ENCODE data around the gene LCN15.
A peak's percentile ranks its signal among the peaks of the same experiment; 100 is the strongest.

LCN15 gene

GRCh38 chr9:136794281-136794999 is 30.1 kb upstream of the LCN15 start:
- Histone ChIP-seq H3K27ac (no peak overlapping the region), H3K9me3 (ENCODE audit: severe bottlenecking) (no peaks in the 10 kb centered on the region), H3K4me3 (ENCODE audit: low read depth, low read length) (no peak overlapping the region), H3K36me3 (peaks cover 8% of the 10 kb centered on the region), H3K27me3 (ENCODE audit: insufficient read depth, low read depth, severe bottlenecking) (no peaks in the 10 kb centered on the region)
- TF ChIP-seq CTCF (IDR thresholded peaks at IDR 0.05; ENCODE audit: low read depth, low read length) = no peak
- no peak for DNase-seq

- H3K9me3 ChIP-seq (ENCODE audit: severe bottlenecking) = no peaks in the 10 kb centered on the region
- peaks cover 8% of the 10 kb centered on the region for H3K36me3 ChIP-seq
- H3K27ac ChIP-seq = peak overlapping the region; percentile 3; the same call in 1 of the 2 replicates
- no peak for TF ChIP-seq CTCF (IDR thresholded peaks at IDR 0.05; ENCODE audit: low read depth, low read length)
- DNase-seq = peak; percentile 53
- no peaks in the 10 kb centered on the region for H3K27me3 ChIP-seq (ENCODE audit: insufficient read depth, low read depth, severe bottlenecking)
- H3K4me3 ChIP-seq (ENCODE audit: low read depth, low read length) = no peak overlapping the region
Observed at GRCh38 chr9:136793086-136793946, 29.0 kb upstream of the LCN15 start.

GRCh38 chr9:136792321-136793085 is 28.2 kb upstream of the LCN15 start:
- Histone ChIP-seq H3K4me3 (ENCODE audit: low read depth, low read length) (no peak overlapping the region), H3K27ac (peak overlapping the region; percentile 3), H3K9me3 (ENCODE audit: severe bottlenecking) (no peaks in the 10 kb centered on the region), H3K36me3 (peaks cover 8% of the 10 kb centered on the region), H3K27me3 (ENCODE audit: insufficient read depth, low read depth, severe bottlenecking) (no peaks in the 10 kb centered on the region)
- TF ChIP-seq CTCF (IDR thresholded peaks at IDR 0.05; ENCODE audit: low read depth, low read length) = no peak
- no peak for DNase-seq

- peak overlapping the region; percentile 82 for H3K4me3 ChIP-seq (ENCODE audit: low read depth, low read length)
- peaks cover 8% of the 10 kb centered on the region for H3K36me3 ChIP-seq
- peak overlapping the region; percentile 85 for H3K27ac ChIP-seq
- peak; percentile 75 for DNase-seq
- no peaks in the 10 kb centered on the region for H3K9me3 ChIP-seq (ENCODE audit: severe bottlenecking)
- TF ChIP-seq CTCF (IDR thresholded peaks at IDR 0.05; ENCODE audit: low read depth, low read length) = peak; percentile 89
- H3K27me3 ChIP-seq (ENCODE audit: insufficient read depth, low read depth, severe bottlenecking) = no peaks in the 10 kb centered on the region
Observed at GRCh38 chr9:136791516-136792276, 27.4 kb upstream of the LCN15 start.
